WTC11 (cell line): ENCODE measurements around the gene TCP1. TPM values are rescaled to one million over a fixed set of nuclear protein-coding genes. Genes with fewer than 3 reads are reported as not detected.

Experiments used
- ATAC-seq: fragments of 200-7000 bp; cut with Tn5 transposase; 2 replicates; pipeline ENCODE4 v1.10.0; 2021; ENCODE audit warnings: mild to moderate bottlenecking, moderate library complexity
- CTCF ChIA-PET: fragments of 300-600 bp; sonication (Branson Sonifier 250); formaldehyde crosslinking; loops from one replicate; lab custom pipeline; 2021; ENCODE audit warnings: antibody characterized with exemption; lab: Charles Lee
- POLR2A ChIA-PET: fragments of 350-600 bp; sonication (Branson Sonifier 250); formaldehyde crosslinking; loops from one replicate; lab custom pipeline; 2021; ENCODE audit warnings: antibody characterized with exemption; lab: Charles Lee
- DNase-seq: peaks from one replicate; pipeline ENCODE4 v3.0.0; 2021; ENCODE audit warnings: low spot score
- H3K27ac Mint-ChIP-seq: 2 replicates; pipeline ENCODE4 v1.8.0; 2021; ENCODE audit warnings: mixed read lengths
- H3K27me3 Mint-ChIP-seq: 2 replicates; pipeline ENCODE4 v1.8.0; 2021; ENCODE audit warnings: low read depth, mild to moderate bottlenecking, moderate library complexity, mixed read lengths
- H3K36me3 Mint-ChIP-seq: 2 replicates; pipeline ENCODE4 v1.8.0; 2021; ENCODE audit warnings: mixed read lengths
- H3K4me1 Mint-ChIP-seq: 2 replicates; pipeline ENCODE4 v1.8.0; 2022; ENCODE audit warnings: mixed read lengths
- H3K4me3 Mint-ChIP-seq: 2 replicates; pipeline ENCODE4 v1.8.0; 2021; ENCODE audit warnings: mild to moderate bottlenecking, moderate library complexity, mixed read lengths
- H3K9me3 Mint-ChIP-seq: 2 replicates; pipeline ENCODE4 v1.8.0; 2021; ENCODE audit warnings: mixed read lengths
- CDX4 ChIP-seq: fragments of 250-450 bp; sonication (Bioruptor Pico); IDR thresholded peaks from 2 replicates; pipeline ENCODE4 v1.9.0; 2021; ENCODE audit warnings: moderate library complexity, mild to moderate bottlenecking, inconsistent platforms, borderline replicate concordance
- FOXK1 ChIP-seq: sonication (generic); formaldehyde crosslinking; IDR thresholded peaks from 2 replicates; pipeline ENCODE4 v1.8.0; 2022; ENCODE audit warnings: mild to moderate bottlenecking, moderate library complexity, missing genetic modification reagents
- FOXP1 ChIP-seq: sonication (generic); formaldehyde crosslinking; IDR thresholded peaks from 2 replicates; pipeline ENCODE4 v1.8.0; 2022; ENCODE audit warnings: missing genetic modification reagents, mild to moderate bottlenecking, moderate library complexity, borderline replicate concordance
- GRHL2 ChIP-seq: fragments of 250-450 bp; sonication (Bioruptor Pico); IDR thresholded peaks from 2 replicates; pipeline ENCODE4 v1.8.0; 2022; ENCODE audit warnings: mild to moderate bottlenecking, moderate library complexity; ENCODE audit not compliant: insufficient replicate concordance, severe bottlenecking
- HMGA2 ChIP-seq: fragments of 250-450 bp; sonication (Bioruptor Pico); IDR thresholded peaks from 2 replicates; pipeline ENCODE4 v1.4.0; 2021; ENCODE audit warnings: mild to moderate bottlenecking, moderate library complexity
- IRF1 ChIP-seq: sonication (generic); formaldehyde crosslinking; IDR thresholded peaks from 2 replicates; pipeline ENCODE4 v1.8.0; 2023; ENCODE audit warnings: missing genetic modification reagents
- JUN ChIP-seq: sonication (generic); formaldehyde crosslinking; IDR thresholded peaks from 2 replicates; pipeline ENCODE4 v1.8.0; 2023; ENCODE audit warnings: mild to moderate bottlenecking, missing genetic modification reagents
- KAT7 ChIP-seq: sonication (generic); formaldehyde crosslinking; IDR thresholded peaks from 2 replicates; pipeline ENCODE4 v1.8.1; 2023; ENCODE audit warnings: missing genetic modification reagents, mild to moderate bottlenecking, borderline replicate concordance
- NFYB ChIP-seq: sonication (generic); formaldehyde crosslinking; conservative IDR thresholded peaks from 2 replicates; pipeline ENCODE4 v1.8.0; 2022; ENCODE audit warnings: low read depth, missing genetic modification reagents
- NR1H2 ChIP-seq: sonication (generic); formaldehyde crosslinking; IDR thresholded peaks from 2 replicates; pipeline ENCODE4 v1.9.0; 2021; ENCODE audit warnings: mild to moderate bottlenecking, moderate library complexity, missing genetic modification reagents
- PRRX2 ChIP-seq: fragments of 250-450 bp; sonication (Bioruptor Pico); IDR thresholded peaks from 2 replicates; pipeline ENCODE4 v1.8.0; 2021; ENCODE audit warnings: mild to moderate bottlenecking
- RELA ChIP-seq: sonication (generic); formaldehyde crosslinking; IDR thresholded peaks from 2 replicates; pipeline ENCODE4 v1.8.1; 2022; ENCODE audit warnings: missing genetic modification reagents, mild to moderate bottlenecking, borderline replicate concordance
- SMAD4 ChIP-seq: sonication (generic); formaldehyde crosslinking; IDR thresholded peaks from 2 replicates; pipeline ENCODE4 v1.8.0; 2022; ENCODE audit warnings: mild to moderate bottlenecking, missing genetic modification reagents
- SOX15 ChIP-seq: fragments of 250-450 bp; sonication (Bioruptor Pico); IDR thresholded peaks from 2 replicates; pipeline ENCODE4 v1.9.0; 2021; ENCODE audit warnings: mild to moderate bottlenecking
- TEAD4 ChIP-seq: sonication (generic); formaldehyde crosslinking; IDR thresholded peaks from 2 replicates; pipeline ENCODE4 v1.8.0; 2022; ENCODE audit warnings: mild to moderate bottlenecking, missing genetic modification reagents
- ZBTB21 ChIP-seq: sonication (generic); formaldehyde crosslinking; IDR thresholded peaks from 2 replicates; pipeline ENCODE4 v1.8.1; 2023; ENCODE audit warnings: mild to moderate bottlenecking, missing genetic modification reagents, borderline replicate concordance
- ZNF532 ChIP-seq: fragments of 250-450 bp; sonication (Bioruptor Pico); IDR thresholded peaks from 2 replicates; pipeline ENCODE4 v1.9.0; 2021; ENCODE audit warnings: mild to moderate bottlenecking, borderline replicate concordance
- total RNA-seq: library from RNA; stranded (reverse); gene quantifications from 3 replicates; pipeline ENCODE4 v1.2.3, GENCODE V29; 2021
- TF ChIP-seq, protein P1 (sequence below): fragments of 250-450 bp; sonication (Bioruptor Pico); conservative IDR thresholded peaks from 2 replicates; pipeline ENCODE4 v1.9.0; 2021; ENCODE audit warnings: mild to moderate bottlenecking
- TF ChIP-seq, protein P2 (sequence below): sonication (generic); formaldehyde crosslinking; IDR thresholded peaks from 2 replicates; pipeline ENCODE4 v1.8.1; 2023; ENCODE audit warnings: mild to moderate bottlenecking, missing genetic modification reagents, borderline replicate concordance

The TCP1 gene
- total RNA-seq, 1 experiment from 2014 or later, result 388 TPM

DNA sequence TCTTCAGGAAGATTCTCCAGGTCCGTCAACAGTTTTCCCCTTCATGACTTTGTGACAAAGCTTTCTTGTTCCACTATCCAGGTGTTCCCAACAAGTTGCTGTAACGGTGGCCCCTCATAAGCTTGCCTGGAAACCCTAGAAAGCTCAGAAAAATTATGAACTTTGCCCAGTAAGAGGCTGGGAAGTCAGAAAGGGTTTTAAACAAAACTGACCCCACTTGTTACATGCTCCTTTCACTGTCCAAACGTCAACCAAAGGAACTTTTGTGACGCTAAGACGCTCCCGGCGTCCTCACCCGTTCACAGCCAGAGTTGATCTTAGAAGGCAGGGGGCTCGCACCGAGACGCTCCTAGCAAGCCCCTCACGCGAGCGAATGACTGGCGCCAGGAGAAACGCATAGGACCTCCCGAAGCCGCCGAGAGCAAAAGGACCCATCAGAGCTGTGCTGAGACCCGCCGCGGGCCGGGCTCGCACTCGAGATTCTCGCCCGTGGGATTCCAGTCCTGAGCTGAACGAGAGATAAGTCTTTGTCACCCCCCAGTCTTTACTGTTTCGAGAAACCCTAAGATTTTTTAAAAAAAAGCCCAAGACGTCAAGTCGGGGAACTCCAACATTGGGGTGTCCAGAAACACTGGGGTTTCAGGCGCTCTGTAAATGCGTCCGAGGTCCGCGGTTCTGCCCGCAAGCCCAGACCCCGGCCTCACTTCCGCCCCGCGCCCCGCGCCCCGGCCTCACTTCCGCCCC, 28.1 kb downstream of the TCP1 start (continued):
- no peak for TF ChIP-seq CDX4 (CRISPR knock-in tag)
- TF ChIP-seq PRRX2 (CRISPR knock-in tag), result no peak
- TF ChIP-seq, protein P1, sequence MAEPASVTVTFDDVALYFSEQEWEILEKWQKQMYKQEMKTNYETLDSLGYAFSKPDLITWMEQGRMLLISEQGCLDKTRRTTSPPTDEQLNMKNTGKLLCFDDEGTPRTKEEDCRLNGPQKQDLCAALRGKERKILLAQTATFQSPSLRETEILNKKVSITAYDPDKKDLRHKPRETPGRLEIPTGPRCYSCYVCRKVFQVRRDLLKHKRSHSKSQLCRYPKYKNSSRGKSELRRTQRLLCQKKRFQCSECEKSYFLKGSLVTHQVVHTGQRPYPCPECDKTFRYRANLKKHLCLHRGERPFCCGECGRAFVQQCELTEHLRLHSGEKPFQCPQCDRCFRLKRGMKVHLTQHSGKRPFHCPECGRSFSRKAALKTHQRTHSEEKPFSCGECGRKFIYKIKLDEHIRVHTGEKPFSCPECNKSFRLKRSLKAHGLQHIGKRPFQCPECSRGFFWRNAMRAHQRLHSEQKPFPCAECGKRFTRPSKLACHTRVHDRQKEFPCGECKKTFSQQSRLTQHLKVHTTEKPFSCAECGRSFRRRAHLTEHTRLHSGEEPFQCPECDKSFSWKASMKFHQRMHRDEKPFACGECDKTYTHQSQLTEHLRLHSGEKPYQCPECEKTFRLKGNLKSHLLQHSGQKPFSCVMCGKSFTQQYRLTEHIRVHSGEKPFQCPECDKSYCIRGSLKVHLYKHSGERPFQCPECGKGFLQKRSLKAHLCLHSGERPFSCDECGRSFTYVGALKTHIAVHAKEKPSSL (CRISPR knock-in tag), result no peak
- TF ChIP-seq NFYB (CRISPR knock-in tag), result no peak
- no peak for TF ChIP-seq JUN (CRISPR knock-in tag)
- TF ChIP-seq FOXK1 (CRISPR knock-in tag), result no peak
- TF ChIP-seq ZNF532, result no peak
- no peak for TF ChIP-seq ZBTB21 (CRISPR knock-in tag)
- TF ChIP-seq FOXP1 (CRISPR knock-in tag), result no peak
- no peak for TF ChIP-seq TEAD4 (CRISPR knock-in tag)
- TF ChIP-seq RELA, result no peak
- TF ChIP-seq, protein P2, sequence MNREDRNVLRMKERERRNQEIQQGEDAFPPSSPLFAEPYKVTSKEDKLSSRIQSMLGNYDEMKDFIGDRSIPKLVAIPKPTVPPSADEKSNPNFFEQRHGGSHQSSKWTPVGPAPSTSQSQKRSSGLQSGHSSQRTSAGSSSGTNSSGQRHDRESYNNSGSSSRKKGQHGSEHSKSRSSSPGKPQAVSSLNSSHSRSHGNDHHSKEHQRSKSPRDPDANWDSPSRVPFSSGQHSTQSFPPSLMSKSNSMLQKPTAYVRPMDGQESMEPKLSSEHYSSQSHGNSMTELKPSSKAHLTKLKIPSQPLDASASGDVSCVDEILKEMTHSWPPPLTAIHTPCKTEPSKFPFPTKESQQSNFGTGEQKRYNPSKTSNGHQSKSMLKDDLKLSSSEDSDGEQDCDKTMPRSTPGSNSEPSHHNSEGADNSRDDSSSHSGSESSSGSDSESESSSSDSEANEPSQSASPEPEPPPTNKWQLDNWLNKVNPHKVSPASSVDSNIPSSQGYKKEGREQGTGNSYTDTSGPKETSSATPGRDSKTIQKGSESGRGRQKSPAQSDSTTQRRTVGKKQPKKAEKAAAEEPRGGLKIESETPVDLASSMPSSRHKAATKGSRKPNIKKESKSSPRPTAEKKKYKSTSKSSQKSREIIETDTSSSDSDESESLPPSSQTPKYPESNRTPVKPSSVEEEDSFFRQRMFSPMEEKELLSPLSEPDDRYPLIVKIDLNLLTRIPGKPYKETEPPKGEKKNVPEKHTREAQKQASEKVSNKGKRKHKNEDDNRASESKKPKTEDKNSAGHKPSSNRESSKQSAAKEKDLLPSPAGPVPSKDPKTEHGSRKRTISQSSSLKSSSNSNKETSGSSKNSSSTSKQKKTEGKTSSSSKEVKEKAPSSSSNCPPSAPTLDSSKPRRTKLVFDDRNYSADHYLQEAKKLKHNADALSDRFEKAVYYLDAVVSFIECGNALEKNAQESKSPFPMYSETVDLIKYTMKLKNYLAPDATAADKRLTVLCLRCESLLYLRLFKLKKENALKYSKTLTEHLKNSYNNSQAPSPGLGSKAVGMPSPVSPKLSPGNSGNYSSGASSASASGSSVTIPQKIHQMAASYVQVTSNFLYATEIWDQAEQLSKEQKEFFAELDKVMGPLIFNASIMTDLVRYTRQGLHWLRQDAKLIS, result no peak
- no peak for TF ChIP-seq HMGA2

DNA sequence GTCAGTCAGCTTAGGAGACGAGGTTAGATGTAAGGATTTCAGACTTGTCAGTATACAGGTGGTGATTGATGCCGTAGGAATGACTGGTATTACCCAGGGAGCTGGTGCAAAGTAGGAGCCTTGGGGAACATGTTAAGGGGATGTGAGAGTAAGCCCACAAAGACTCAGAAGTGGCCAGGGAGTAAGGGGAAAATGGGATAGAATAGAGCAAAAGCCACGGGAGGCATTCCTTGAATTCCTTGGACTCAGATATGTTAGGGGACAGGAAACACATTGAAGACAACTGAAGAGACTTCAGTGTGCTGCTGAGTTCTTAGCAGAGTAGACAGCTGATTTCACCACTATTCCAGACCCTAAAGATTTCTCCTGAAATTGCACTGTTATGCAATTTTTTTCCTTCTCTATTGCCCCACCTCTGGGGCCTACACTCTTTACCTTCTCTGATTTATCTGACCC, 28.8 kb downstream of the TCP1 start:
- Mint-ChIP-seq H3K9me3 (no peaks in the 10 kb centered on the region), H3K36me3 (peaks cover 52% of the 10 kb centered on the region), H3K27me3 (no peaks in the 10 kb centered on the region; the same call in 1 of the 2 replicates), H3K27ac (peak overlapping the region; percentile 96), H3K4me3 (peak overlapping the region; percentile 79), H3K4me1 (peaks cover 34% of the 10 kb centered on the region)
- ChIA-PET CTCF (no interaction called here), POLR2A (interaction anchor here (1.1 to 2.2 kb wide), 5 partner anchors 28 to 68 kb away, joined by 3 to 10 read pairs (median 5); partner anchors contain the start of genes MRPL18 and WTAP)
- DNase-seq (peak; percentile 25), ATAC-seq (peak; percentile 41)
- TF ChIP-seq, protein P1 (CRISPR knock-in tag), result no peak
- TF ChIP-seq NR1H2 (CRISPR knock-in tag), result no peak
- no peak for TF ChIP-seq IRF1
- TF ChIP-seq SMAD4 (CRISPR knock-in tag), result no peak
- TF ChIP-seq ZBTB21 (CRISPR knock-in tag), result no peak
- no peak for TF ChIP-seq GRHL2
- TF ChIP-seq SOX15 (CRISPR knock-in tag), result no peak
- no peak for TF ChIP-seq KAT7 (CRISPR knock-in tag)
